ENCODE data around the gene PDE6A. TPM values are rescaled to one million over a fixed set of nuclear protein-coding genes. Genes with fewer than 3 reads are reported as not detected.

Gene PDE6A
- total RNA-seq, 1 donor from 2014 or later: 0.14 TPM

- Histone ChIP-seq H3K36me3 (ENCODE audit: insufficient read depth, low read length) (no peaks in the 10 kb centered on the region), H3K79me2 (ENCODE audit: insufficient read depth, low read length) (no peaks in the 10 kb centered on the region), H3K9me3 (ENCODE audit: insufficient read depth, low read depth, low read length) (no peaks in the 10 kb centered on the region), H3K27me3 (ENCODE audit: insufficient read depth, low read length) (peaks cover 7% of the 10 kb centered on the region), H3K4me1 (ENCODE audit: insufficient read depth, low read length) (peaks cover 7% of the 10 kb centered on the region), H3K9ac (ENCODE audit: low read length) (no peak overlapping the region), H2AFZ (ENCODE audit: low read depth, low read length) (no peak overlapping the region), H3K4me3 (ENCODE audit: insufficient read depth, low read depth, low read length) (no peak overlapping the region), H4K20me1 (ENCODE audit: insufficient read depth, low read length) (no peaks in the 10 kb centered on the region), H3K27ac (ENCODE audit: low read depth, low read length) (no peak overlapping the region), H3K4me2 (ENCODE audit: low read length) (peak overlapping the region; percentile 45)
- H3K4me1 Mint-ChIP-seq (ENCODE audit: low read depth, unreplicated experiment): peaks cover 8% of the 10 kb centered on the region
- TF ChIP-seq EZH2 (IDR thresholded peaks at IDR 0.05; ENCODE audit: insufficient read depth, low read length) (no peak), CTCF (IDR thresholded peaks at IDR 0.05; ENCODE audit: insufficient read depth, low read depth, low read length) (no peak)
- no peaks in the 10 kb centered on the region for H3K36me3 Mint-ChIP-seq (ENCODE audit: low read depth, unreplicated experiment)
- FAIRE-seq: peak; percentile 52
- H3K9me3 Mint-ChIP-seq (ENCODE audit: unreplicated experiment): peaks cover 2% of the 10 kb centered on the region
- H3K27me3 Mint-ChIP-seq (ENCODE audit: low read depth, unreplicated experiment): peaks cover 9% of the 10 kb centered on the region
- no peak overlapping the region for H3K27ac Mint-ChIP-seq (ENCODE audit: unreplicated experiment)
- DNase-seq (ENCODE audit: low read depth): no peak
- no peak overlapping the region for H3K4me3 Mint-ChIP-seq (ENCODE audit: unreplicated experiment)
Observed at GRCh38 chr5:149931992-149932436, 12.6 kb downstream of the PDE6A start.

GRCh38 chr5:149930749-149931574 is 13.6 kb downstream of the PDE6A start:
- Histone ChIP-seq H3K4me1 (ENCODE audit: insufficient read depth, low read length) (peaks cover 3% of the 10 kb centered on the region), H3K9me3 (ENCODE audit: insufficient read depth, low read depth, low read length) (no peaks in the 10 kb centered on the region), H3K4me3 (ENCODE audit: insufficient read depth, low read depth, low read length) (no peak overlapping the region), H3K79me2 (ENCODE audit: insufficient read depth, low read length) (no peaks in the 10 kb centered on the region), H3K36me3 (ENCODE audit: insufficient read depth, low read length) (no peaks in the 10 kb centered on the region), H3K9ac (ENCODE audit: low read length) (no peak overlapping the region), H3K27ac (ENCODE audit: low read depth, low read length) (no peak overlapping the region), H3K27me3 (ENCODE audit: insufficient read depth, low read length) (peaks cover 7% of the 10 kb centered on the region), H4K20me1 (ENCODE audit: insufficient read depth, low read length) (no peaks in the 10 kb centered on the region), H2AFZ (ENCODE audit: low read depth, low read length) (no peak overlapping the region), H3K4me2 (ENCODE audit: low read length) (no peak overlapping the region)
- Mint-ChIP-seq H3K4me3 (ENCODE audit: unreplicated experiment) (no peak overlapping the region), H3K27ac (ENCODE audit: unreplicated experiment) (no peak overlapping the region), H3K9me3 (ENCODE audit: unreplicated experiment) (peaks cover 1% of the 10 kb centered on the region), H3K27me3 (ENCODE audit: low read depth, unreplicated experiment) (peaks cover 9% of the 10 kb centered on the region), H3K4me1 (ENCODE audit: low read depth, unreplicated experiment) (peaks cover 4% of the 10 kb centered on the region), H3K36me3 (ENCODE audit: low read depth, unreplicated experiment) (no peaks in the 10 kb centered on the region)
- TF ChIP-seq EZH2 (IDR thresholded peaks at IDR 0.05; ENCODE audit: insufficient read depth, low read length): no peak
- no peak for TF ChIP-seq CTCF (IDR thresholded peaks at IDR 0.05; ENCODE audit: insufficient read depth, low read depth, low read length)
- FAIRE-seq (no peak), DNase-seq (ENCODE audit: low read depth) (no peak)
